IMR-90 (cell line): ENCODE results near the gene LMO1. TPM values are rescaled to one million over a fixed set of nuclear protein-coding genes. Genes with fewer than 3 reads are reported as not detected.

Experiments used
- ATAC-seq: fragments of 200-7000 bp; cut with Tn5 transposase; 2 replicates; pipeline ENCODE4 v1.9.1; 2020; ENCODE audit warnings: low read depth, mild to moderate bottlenecking, moderate library complexity
- BruUV-seq: library from RNA; stranded (reverse); fragments of 400-500 nt; replicated peaks from 2 replicates; lab custom pipeline; 2021; lab: Mats Ljungman, UMichigan
- CTCF ChIA-PET: fragments of 300-600 bp; formaldehyde crosslinking; extraction: SDS; loops from one replicate; lab custom pipeline; 2021; ENCODE audit warnings: antibody characterized with exemption; lab: Yijun Ruan, JAX
- POLR2A ChIA-PET: fragments of 300-600 bp; sonication (Branson Sonifier 250); formaldehyde crosslinking; loops from one replicate; lab custom pipeline; 2022; ENCODE audit warnings: antibody characterized with exemption; ENCODE audit not compliant: unreplicated experiment; lab: Charles Lee
- DNase-seq: peaks from one replicate; pipeline ENCODE4 v3.0.0; 2013
- H2AFZ ChIP-seq: replicated peaks from 2 replicates; pipeline ENCODE3; 2013; ENCODE audit warnings: low read length, mild to moderate bottlenecking; ENCODE audit not compliant: poor library complexity
- H2AK5ac ChIP-seq: 2 replicates; pipeline ENCODE4 v1.6.1; 2013; ENCODE audit warnings: low read depth, low read length, inconsistent platforms
- H2AK9ac ChIP-seq: replicated peaks from 2 replicates; pipeline ENCODE3; 2013; ENCODE audit warnings: mild to moderate bottlenecking, low read depth, low read length, moderate library complexity; ENCODE audit not compliant: poor library complexity
- H2BK120ac ChIP-seq: 2 replicates; pipeline ENCODE4 v1.6.1; 2013; ENCODE audit warnings: low read depth, low read length, inconsistent platforms
- H2BK15ac ChIP-seq: 3 replicates; pipeline ENCODE4 v1.6.1; 2013; ENCODE audit warnings: low read depth, low read length, inconsistent platforms
- H2BK20ac ChIP-seq: 2 replicates; pipeline ENCODE4 v1.6.1; 2013; ENCODE audit warnings: low read depth, mild to moderate bottlenecking, inconsistent platforms, low read length, moderate library complexity
- H2BK5ac ChIP-seq: 2 replicates; pipeline ENCODE4 v1.6.1; 2013; ENCODE audit warnings: mild to moderate bottlenecking, low read depth, low read length, inconsistent platforms; ENCODE audit not compliant: poor library complexity, severe bottlenecking
- H3K14ac ChIP-seq: replicated peaks from 2 replicates; pipeline ENCODE4 v1.6.1; 2013; ENCODE audit warnings: low read depth, low read length, inconsistent platforms
- H3K18ac ChIP-seq: 2 replicates; pipeline ENCODE4 v1.6.1; 2013; ENCODE audit warnings: low read depth, low read length, control low read depth
- H3K23ac ChIP-seq: 2 replicates; pipeline ENCODE4 v1.6.1; 2013; ENCODE audit warnings: low read depth, low read length, inconsistent platforms
- H3K27ac ChIP-seq: 2 replicates; pipeline ENCODE4 v1.5.1; 2013; ENCODE audit warnings: mild to moderate bottlenecking, control low read depth, low read length; ENCODE audit not compliant: insufficient read depth
- H3K27me3 ChIP-seq: 2 replicates; pipeline ENCODE4 v1.6.1; 2013; ENCODE audit warnings: low read length; ENCODE audit not compliant: control insufficient read depth, insufficient read depth
- H3K36me3 ChIP-seq: 2 replicates; pipeline ENCODE4 v1.6.1; 2013; ENCODE audit warnings: low read length, mixed read lengths; ENCODE audit not compliant: control insufficient read depth, insufficient read depth
- H3K4ac ChIP-seq: 2 replicates; pipeline ENCODE4 v1.6.1; 2013; ENCODE audit warnings: low read depth, low read length, inconsistent platforms
- H3K4me1 ChIP-seq: 2 replicates; pipeline ENCODE4 v1.6.1; 2013; ENCODE audit warnings: low read length, mixed read lengths; ENCODE audit not compliant: control insufficient read depth, insufficient read depth
- H3K4me2 ChIP-seq: 2 replicates; pipeline ENCODE4 v1.6.1; 2013; ENCODE audit warnings: low read depth, mild to moderate bottlenecking, control low read depth, low read length, moderate library complexity
- H3K4me3 ChIP-seq: 2 replicates; pipeline ENCODE4 v1.5.1; 2013; ENCODE audit warnings: low read depth, mild to moderate bottlenecking, control low read depth, low read length, moderate library complexity; ENCODE audit not compliant: insufficient read depth
- H3K56ac ChIP-seq: 2 replicates; pipeline ENCODE4 v1.6.1; 2013; ENCODE audit warnings: low read length, inconsistent platforms; ENCODE audit not compliant: insufficient read depth; ENCODE audit errors: extremely low read depth
- H3K79me1 ChIP-seq, 2 experiments: 2 replicates each; pipeline ENCODE4 v1.6.1; 2013; ENCODE audit warnings: low read length in 2 of 2, inconsistent platforms in 1 of 2, low read depth in 1 of 2
- H3K9ac ChIP-seq: 2 replicates; pipeline ENCODE4 v1.6.1; 2013; ENCODE audit warnings: low read depth, low read length, control low read depth
- H3K9me1 ChIP-seq: 2 replicates; pipeline ENCODE4 v1.6.1; 2013; ENCODE audit warnings: low read length, inconsistent platforms; ENCODE audit not compliant: insufficient read depth
- H3K9me3 ChIP-seq: 2 replicates; pipeline ENCODE4 v1.6.1; 2013; ENCODE audit warnings: low read length; ENCODE audit not compliant: control insufficient read depth, insufficient read depth
- H4K20me1 ChIP-seq: 2 replicates; pipeline ENCODE4 v1.6.1; 2013; ENCODE audit warnings: low read length, inconsistent platforms; ENCODE audit not compliant: insufficient read depth
- H4K5ac ChIP-seq: 2 replicates; pipeline ENCODE4 v1.6.1; 2013; ENCODE audit warnings: mild to moderate bottlenecking, low read depth, low read length, control low read depth
- H4K8ac ChIP-seq, 2 experiments: 2 replicates each; pipeline ENCODE4 v1.6.1; 2013; ENCODE audit warnings: low read depth in 2 of 2, low read length in 2 of 2, control low read depth in 1 of 2, inconsistent platforms in 1 of 2
- H4K91ac ChIP-seq: 2 replicates; pipeline ENCODE4 v1.6.1; 2013; ENCODE audit warnings: low read depth, low read length, inconsistent platforms; ENCODE audit not compliant: insufficient read depth
- FOS ChIP-seq: fragments of 150-350 bp; IDR thresholded peaks from 2 replicates; pipeline ENCODE4 v1.6.1; 2016; ENCODE audit warnings: low read depth, low read length
- MXI1 ChIP-seq: IDR thresholded peaks from 2 replicates; pipeline ENCODE4 v1.6.1; 2012; ENCODE audit warnings: low read depth, mild to moderate bottlenecking, low read length, moderate library complexity, borderline replicate concordance
- WGBS, 2 experiments: methylation state at CpG; one replicate each; pipeline versions ENCODE4 v1.1.5 to v1.1.7; 2013; ENCODE audit warnings: missing lambda C conversion rate in 2 of 2; ENCODE audit not compliant: insufficient read length in 1 of 2; ENCODE audit errors: extremely low coverage in 2 of 2; 5-methylcytosine and 5-hydroxymethylcytosine counted together
- dilution Hi-C: fragments of 300-500 bp; cut with HindIII; formaldehyde crosslinking; loops from one replicate; pipeline ENCODE4 v1.14.3; 2018; ENCODE audit warnings: low sequenced_read_pairs; ENCODE audit not compliant: unreplicated experiment
- in situ Hi-C: fragments of 300-500 bp; cut with MboI; formaldehyde crosslinking; loops from 3 replicates; pipeline ENCODE4 v1.14.3; 2019; ENCODE audit warnings: low sequenced_read_pairs, inconsistent platforms, mixed read lengths
- intact Hi-C: fragments of 100-400 bp; cut with micrococcal nuclease; formaldehyde crosslinking; loops from 2 replicates; pipeline ENCODE4 v1.10.0; 2022
- polyA plus RNA-seq, 3 experiments: library from polyadenylated mRNA; depleted of rRNA; stranded (reverse); fragments of >200 nt; gene quantifications; 2 replicates each; pipeline ENCODE4 v1.2.3, GENCODE V29; 2012; ENCODE audit warnings: low replicate concordance in 1 of 3
- total RNA-seq: library from RNA; depleted of rRNA; stranded (reverse); fragments of >200 nt; gene quantifications from 2 replicates; pipeline ENCODE4 v1.2.3, GENCODE V29; 2012

LMO1 gene
- total and polyA plus RNA-seq, 2 of the 4 experiments (the other 2 are of a cell fraction), result not detected

GRCh38 chr11:8309862-8310261, 46.2 kb upstream of the LMO1 start:
- peaks cover 13% of the 10 kb centered on the region for H3K27me3 ChIP-seq
- ATAC-seq (no peak), DNase-seq (no peak)
- no peaks in the 10 kb centered on the region for H3K4me1 ChIP-seq
- H4K8ac ChIP-seq, result no peak overlapping the region
- ChIA-PET POLR2A (no interaction called here), CTCF (no interaction called here)
- H2BK15ac ChIP-seq, result no peak overlapping the region
- intact Hi-C loops, result no loop called here
- H3K23ac ChIP-seq, result no peak overlapping the region
- H4K91ac ChIP-seq, result no peak overlapping the region
- H3K79me1 ChIP-seq, result no peaks in the 10 kb centered on the region
- H2AK5ac ChIP-seq, result no peak overlapping the region
- no peak overlapping the region for H3K27ac ChIP-seq
- H2AK9ac ChIP-seq, result no peak overlapping the region
- in situ Hi-C loops, result no loop called here
- no peaks in the 10 kb centered on the region for H3K9me1 ChIP-seq
- no peak overlapping the region for H4K5ac ChIP-seq
- no peak overlapping the region for H2AFZ ChIP-seq
- no peak overlapping the region for H2BK120ac ChIP-seq
- H3K9ac ChIP-seq, result no peak overlapping the region
- no peak overlapping the region for H3K4me2 ChIP-seq
- H3K4me3 ChIP-seq, result no peak overlapping the region
- H3K14ac ChIP-seq, result no peak overlapping the region
- H3K9me3 ChIP-seq, result no peaks in the 10 kb centered on the region
- H3K56ac ChIP-seq, result no peak overlapping the region
- H2BK5ac ChIP-seq, result no peak overlapping the region
- BruUV-seq, result no TSS peak
- no peaks in the 10 kb centered on the region for H4K20me1 ChIP-seq
- no peak for TF ChIP-seq FOS
- no peak for TF ChIP-seq MXI1
- no peaks in the 10 kb centered on the region for H3K36me3 ChIP-seq
- dilution Hi-C loops, result no loop called here
- no CpG with 5 or more reads among the region's 3 CpGs for WGBS, 2 experiments
- no peak overlapping the region for H3K18ac ChIP-seq
- H3K4ac ChIP-seq, result no peak overlapping the region
- H2BK20ac ChIP-seq, result no peak overlapping the region
